Astrocyte of the cerebellum (primary cell): ENCODE results near the gene TMEM229A.

ENCODE experiments used
- DNase-seq: peaks from one replicate; pipeline ENCODE4 v3.0.0-alpha.2; 2011; ENCODE audit warnings: low read depth
- H3K4me3 ChIP-seq: 2 replicates; pipeline ENCODE4 v1.5.1; 2011; ENCODE audit warnings: mild to moderate bottlenecking, low read depth, low read length, moderate library complexity
- CTCF ChIP-seq: IDR thresholded peaks from 2 replicates; pipeline ENCODE4 v1.5.1; 2012; ENCODE audit warnings: low read length, low read depth, moderate library complexity, mild to moderate bottlenecking; ENCODE audit errors: missing control alignments
- in situ Hi-C: cut with HindIII; loops from 2 replicates; pipeline ENCODE4 v1.10.0; 2017; ENCODE audit warnings: low sequenced_read_pairs

The TMEM229A gene

DNA sequence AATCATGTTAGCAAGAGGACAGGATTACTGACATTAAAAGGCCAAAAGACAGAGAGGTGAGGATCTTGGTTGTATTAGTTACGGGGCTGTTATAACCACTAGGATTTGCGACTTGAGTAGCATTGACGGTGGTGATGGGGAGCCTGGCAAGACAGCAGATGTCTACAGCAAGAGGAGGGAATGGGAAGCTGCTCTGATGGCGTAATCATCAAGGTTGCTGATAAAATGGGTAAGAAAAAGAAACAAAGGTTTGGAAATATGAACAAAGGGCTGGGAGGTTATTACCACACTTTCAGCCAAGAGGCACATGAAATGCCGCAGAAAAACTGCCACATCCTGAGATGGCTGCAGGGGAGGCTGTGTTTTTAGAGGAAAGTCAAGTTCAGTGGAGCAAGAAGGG is 33.9 kb downstream of the TMEM229A start:
- in situ Hi-C loops, result no loop called here
- DNase-seq, result no peak
- no peak for TF ChIP-seq CTCF
- H3K4me3 ChIP-seq, result no peak overlapping the region

DNA sequence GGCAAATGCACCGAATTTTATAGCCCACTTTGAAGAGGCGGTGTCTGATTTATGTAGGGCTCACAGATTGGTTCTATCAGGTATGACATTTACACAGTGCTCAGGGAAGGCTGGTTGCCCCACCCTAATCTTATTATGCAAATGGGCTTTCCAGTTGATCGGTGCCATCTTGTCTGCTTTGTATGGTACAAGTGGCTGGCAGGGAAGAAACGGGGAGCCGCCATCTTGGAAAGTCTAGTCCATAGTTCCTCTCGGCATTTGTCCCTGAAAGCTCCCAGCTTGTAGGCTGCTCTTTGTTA is 36.6 kb downstream of the TMEM229A start:
- in situ Hi-C loops, result no loop called here
- no peak for DNase-seq
- no peak for TF ChIP-seq CTCF
- no peak overlapping the region for H3K4me3 ChIP-seq

- in situ Hi-C loops, result no loop called here
- no peak for DNase-seq
- TF ChIP-seq CTCF, result no peak
- H3K4me3 ChIP-seq, result no peak overlapping the region
These were observed 37.1 kb downstream of the TMEM229A start for GRCh38 chr7:123995617-123996326.

DNA sequence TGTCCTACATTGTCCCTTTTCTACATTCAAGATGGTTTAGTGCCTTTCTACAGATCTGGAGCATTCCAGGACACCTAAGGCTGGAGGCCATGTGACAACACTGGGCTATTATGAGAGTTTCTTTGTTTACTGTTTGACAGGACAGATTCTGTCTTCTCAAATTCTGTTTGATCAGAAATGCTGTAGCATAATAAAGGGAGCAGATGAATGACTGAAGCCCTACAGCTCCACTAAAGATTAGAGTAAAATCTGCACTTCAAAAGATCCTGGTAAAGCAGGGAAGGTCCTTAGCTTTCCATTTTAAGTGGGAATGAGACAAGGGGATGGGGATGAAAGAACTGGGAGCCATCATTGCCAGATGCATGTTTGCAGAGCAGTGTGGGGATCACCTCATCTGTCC is 38.4 kb downstream of the TMEM229A start:
- no peak for TF ChIP-seq CTCF
- DNase-seq, result no peak
- H3K4me3 ChIP-seq, result no peak overlapping the region
- in situ Hi-C loops, result no loop called here

GRCh38 chr7:123993996-123994395 is 38.9 kb downstream of the TMEM229A start:
- no peak for DNase-seq
- in situ Hi-C loops, result no loop called here
- H3K4me3 ChIP-seq, result no peak overlapping the region
- TF ChIP-seq CTCF, result no peak

DNA sequence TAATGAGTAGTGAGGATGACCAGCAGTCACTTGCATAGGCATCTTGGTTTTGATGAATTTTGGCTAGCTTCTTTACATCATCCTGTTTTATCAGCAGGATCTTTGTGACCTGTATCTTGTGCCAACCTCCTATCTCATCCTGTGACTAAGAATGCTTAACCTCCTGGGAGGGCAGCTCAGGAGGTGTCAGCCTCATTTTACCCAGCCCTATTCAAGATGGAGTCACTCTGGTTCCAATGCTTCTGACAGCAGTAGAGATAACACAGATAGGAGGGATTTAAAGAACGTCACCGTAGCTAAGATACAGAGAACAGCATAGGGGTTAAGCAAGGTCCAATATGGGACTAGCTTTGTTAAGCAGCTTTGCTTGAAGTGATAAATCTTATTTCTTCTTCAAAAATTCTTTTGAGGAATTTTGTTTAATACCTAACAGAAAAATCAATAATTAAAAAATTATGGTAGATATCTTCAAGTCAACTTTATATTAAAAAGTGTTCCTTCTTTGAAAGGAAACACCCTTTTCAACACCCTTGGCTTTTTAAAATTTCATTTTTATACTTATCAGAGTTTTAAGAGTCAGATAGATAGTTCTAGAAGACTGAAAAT is 39.9 kb downstream of the TMEM229A start:
- TF ChIP-seq CTCF, result no peak
- no peak for DNase-seq
- in situ Hi-C loops, result no loop called here
- no peak overlapping the region for H3K4me3 ChIP-seq
